HEK293T (cell line): ENCODE results near the gene VPS41.

Experiments used
- CTCF ChIA-PET: fragments of 350-600 bp; formaldehyde crosslinking; extraction: SDS; loops from one replicate; lab custom pipeline; 2021; ENCODE audit warnings: antibody characterized with exemption, inconsistent platforms; lab: Yijun Ruan, JAX
- POLR2A ChIA-PET: fragments of 350-600 bp; formaldehyde crosslinking; extraction: SDS; loops from one replicate; lab custom pipeline; 2020; ENCODE audit warnings: antibody characterized with exemption, inconsistent platforms; lab: Yijun Ruan, JAX
- DNase-seq: peaks from one replicate; pipeline ENCODE4 v3.0.0; 2012; ENCODE audit warnings: mixed read lengths; ENCODE audit errors: extremely low spot score
- ARNT ChIP-seq: fragments of 450-650 bp; IDR thresholded peaks from 2 replicates; pipeline ENCODE4 v1.6.1; 2017; ENCODE audit warnings: mild to moderate bottlenecking
- BHLHE40 ChIP-seq: fragments of 450-650 bp; IDR thresholded peaks from 2 replicates; pipeline ENCODE4 v1.6.1; 2016; ENCODE audit warnings: mild to moderate bottlenecking, moderate library complexity, borderline replicate concordance
- CTBP1 ChIP-seq: fragments of 450-650 bp; IDR thresholded peaks from 2 replicates; pipeline ENCODE4 v1.6.1; 2016; ENCODE audit warnings: borderline replicate concordance
- ELF4 ChIP-seq: fragments of 450-650 bp; IDR thresholded peaks from 2 replicates; pipeline ENCODE4 v1.6.1; 2017; ENCODE audit warnings: antibody characterized with exemption
- FOXA1 ChIP-seq: fragments of 450-650 bp; IDR thresholded peaks from 2 replicates; pipeline ENCODE4 v1.6.1; 2016; ENCODE audit warnings: mild to moderate bottlenecking
- FOXK2 ChIP-seq: fragments of 450-650 bp; IDR thresholded peaks from 2 replicates; pipeline ENCODE4 v1.6.1; 2016; ENCODE audit warnings: mild to moderate bottlenecking
- FOXM1 ChIP-seq: fragments of 450-650 bp; IDR thresholded peaks from 2 replicates; pipeline ENCODE4 v1.6.1; 2017; ENCODE audit warnings: mild to moderate bottlenecking, borderline replicate concordance
- HDGF ChIP-seq: fragments of 450-650 bp; IDR thresholded peaks from 2 replicates; pipeline ENCODE4 v1.6.1; 2017; ENCODE audit warnings: antibody characterized with exemption, borderline replicate concordance
- L3MBTL2 ChIP-seq: fragments of 450-650 bp; conservative IDR thresholded peaks from 2 replicates; pipeline ENCODE4 v1.6.1; 2016; ENCODE audit warnings: mild to moderate bottlenecking
- LEF1 ChIP-seq: fragments of 450-650 bp; IDR thresholded peaks from 2 replicates; pipeline ENCODE4 v1.6.1; 2017; ENCODE audit warnings: mild to moderate bottlenecking, borderline replicate concordance
- NFRKB ChIP-seq: fragments of 450-650 bp; IDR thresholded peaks from 2 replicates; pipeline ENCODE4 v1.6.1; 2016; ENCODE audit warnings: mild to moderate bottlenecking, moderate library complexity
- SP1 ChIP-seq: fragments of 450-650 bp; IDR thresholded peaks from 2 replicates; pipeline ENCODE4 v1.6.1; 2017
- SUZ12 ChIP-seq: fragments of 450-650 bp; IDR thresholded peaks from 2 replicates; pipeline ENCODE4 v1.6.1; 2016; ENCODE audit warnings: mild to moderate bottlenecking
- TARDBP ChIP-seq: fragments of 450-650 bp; IDR thresholded peaks from 2 replicates; pipeline ENCODE4 v1.6.1; 2016
- ZNF384 ChIP-seq: fragments of 450-650 bp; IDR thresholded peaks from 2 replicates; pipeline ENCODE4 v1.6.1; 2016
- TF ChIP-seq, protein P1 (sequence below): fragments of 450-650 bp; IDR thresholded peaks from 2 replicates; pipeline ENCODE4 v1.6.1; 2016

The VPS41 gene

GRCh38 chr7:38883706-38884105 is 25.3 kb downstream of the VPS41 start:
- ChIA-PET POLR2A (no interaction called here), CTCF (no interaction called here)
- TF ChIP-seq, protein P1, sequence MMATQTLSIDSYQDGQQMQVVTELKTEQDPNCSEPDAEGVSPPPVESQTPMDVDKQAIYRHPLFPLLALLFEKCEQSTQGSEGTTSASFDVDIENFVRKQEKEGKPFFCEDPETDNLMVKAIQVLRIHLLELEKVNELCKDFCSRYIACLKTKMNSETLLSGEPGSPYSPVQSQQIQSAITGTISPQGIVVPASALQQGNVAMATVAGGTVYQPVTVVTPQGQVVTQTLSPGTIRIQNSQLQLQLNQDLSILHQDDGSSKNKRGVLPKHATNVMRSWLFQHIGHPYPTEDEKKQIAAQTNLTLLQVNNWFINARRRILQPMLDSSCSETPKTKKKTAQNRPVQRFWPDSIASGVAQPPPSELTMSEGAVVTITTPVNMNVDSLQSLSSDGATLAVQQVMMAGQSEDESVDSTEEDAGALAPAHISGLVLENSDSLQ: no peak
- TF ChIP-seq ELF4 (no peak), HDGF (no peak), TARDBP (no peak), BHLHE40 (no peak), L3MBTL2 (no peak), FOXK2 (no peak), SP1 (no peak), ARNT (no peak), NFRKB (no peak)
- DNase-seq: no peak

DNA sequence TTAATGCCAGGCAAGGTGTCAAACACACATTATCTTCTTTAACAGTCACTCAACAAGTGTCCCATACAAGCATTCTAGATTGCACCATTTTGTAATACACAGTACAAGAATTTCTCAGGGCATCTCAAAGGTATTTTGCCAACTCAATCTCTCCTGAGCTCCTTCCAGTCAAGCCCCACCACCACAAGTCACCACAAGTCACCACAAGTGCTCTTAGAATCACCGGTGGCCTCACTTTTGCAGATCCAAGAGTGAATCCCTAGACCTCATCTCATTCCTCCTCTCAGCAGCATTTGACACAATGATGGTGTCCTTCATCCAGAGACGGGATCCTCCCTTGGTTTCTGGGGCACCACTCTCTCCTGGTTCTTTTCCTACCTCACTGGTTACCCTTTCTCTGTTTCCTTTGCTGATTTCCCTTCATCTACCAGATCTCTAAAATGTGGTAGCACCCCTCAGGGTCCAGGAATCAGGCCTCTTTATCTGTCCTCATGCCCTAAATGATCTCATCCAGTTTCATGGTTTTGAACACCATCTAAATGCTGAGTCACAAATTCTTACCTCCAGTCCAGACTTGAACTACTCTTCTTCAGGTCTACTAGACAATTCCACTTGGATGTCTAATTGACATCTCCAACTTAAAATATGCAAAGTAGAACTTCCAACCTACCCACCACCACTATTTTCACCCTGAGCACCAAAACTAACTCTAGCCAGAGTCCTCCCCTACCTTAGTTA is 26.9 kb downstream of the VPS41 start:
- no peak for TF ChIP-seq SUZ12
- TF ChIP-seq SP1: no peak
- no peak for TF ChIP-seq ELF4
- POLR2A ChIA-PET: no interaction called here
- CTCF ChIA-PET: no interaction called here
- no peak for DNase-seq

GRCh38 chr7:38881015-38881414 is 28.0 kb downstream of the VPS41 start:
- CTCF ChIA-PET: no interaction called here
- POLR2A ChIA-PET: no interaction called here
- TF ChIP-seq LEF1: no peak
- TF ChIP-seq NFRKB: no peak
- TF ChIP-seq SUZ12: no peak
- no peak for TF ChIP-seq ARNT
- TF ChIP-seq FOXA1: no peak
- TF ChIP-seq, protein P1: no peak
- no peak for TF ChIP-seq HDGF
- no peak for TF ChIP-seq BHLHE40
- no peak for TF ChIP-seq TARDBP
- no peak for TF ChIP-seq FOXK2
- no peak for DNase-seq

GRCh38 chr7:38880454-38880853 is 28.5 kb downstream of the VPS41 start:
- POLR2A ChIA-PET: no interaction called here
- DNase-seq: no peak
- TF ChIP-seq ARNT (no peak), HDGF (no peak), CTBP1 (no peak), FOXA1 (no peak), ELF4 (no peak), NFRKB (no peak), TARDBP (no peak), SP1 (no peak), L3MBTL2 (no peak), FOXM1 (no peak), ZNF384 (no peak), LEF1 (no peak)
- TF ChIP-seq, protein P1: no peak
- CTCF ChIA-PET: no interaction called here

GRCh38 chr7:38880035-38880434 is 29.0 kb downstream of the VPS41 start:
- ChIA-PET CTCF (no interaction called here), POLR2A (no interaction called here)
- no peak for DNase-seq
- TF ChIP-seq, protein P1: no peak
- TF ChIP-seq TARDBP (no peak), FOXA1 (no peak), L3MBTL2 (no peak), NFRKB (no peak), ZNF384 (no peak), FOXM1 (no peak), ARNT (no peak), BHLHE40 (no peak), SP1 (no peak), FOXK2 (no peak), HDGF (no peak), ELF4 (no peak), CTBP1 (no peak), LEF1 (no peak), SUZ12 (no peak)
